Progenitor cell of endocrine pancreas (in vitro differentiated cells): ENCODE measurements around the gene TSKU. TPM values are rescaled to one million over a fixed set of nuclear protein-coding genes. Genes with fewer than 3 reads are reported as not detected.

ENCODE experiments used
- DNase-seq: peaks from one replicate; pipeline ENCODE4 v3.0.0; 2021; ENCODE audit warnings: low spot score; ENCODE audit not compliant: unreplicated experiment
- H3K27ac Mint-ChIP-seq: 2 replicates; pipeline ENCODE4 v1.8.0; 2021; ENCODE audit warnings: mild to moderate bottlenecking, moderate library complexity, mixed read lengths
- H3K27me3 Mint-ChIP-seq: 2 replicates; pipeline ENCODE4 v1.8.0; 2021; ENCODE audit warnings: mixed read lengths
- H3K36me3 Mint-ChIP-seq: 2 replicates; pipeline ENCODE4 v1.8.0; 2022; ENCODE audit warnings: mixed read lengths; ENCODE audit not compliant: insufficient read depth
- H3K4me1 Mint-ChIP-seq: 2 replicates; pipeline ENCODE4 v1.8.0; 2021; ENCODE audit warnings: low read depth, mixed read lengths
- H3K4me3 Mint-ChIP-seq: 2 replicates; pipeline ENCODE4 v1.8.0; 2021; ENCODE audit warnings: low read depth, mild to moderate bottlenecking, moderate library complexity, mixed read lengths
- H3K9me3 Mint-ChIP-seq: 2 replicates; pipeline ENCODE4 v1.8.0; 2021; ENCODE audit warnings: low read depth, mixed read lengths
- CTCF ChIP-seq: fragments of 200-600 bp; sonication (generic); IDR thresholded peaks from one replicate; pipeline ENCODE4 v1.5.0; 2021; ENCODE audit warnings: antibody characterized with exemption, mild to moderate bottlenecking; ENCODE audit not compliant: unreplicated experiment
- total RNA-seq: library from RNA; stranded (reverse); gene quantifications from 2 replicates; pipeline ENCODE4 v1.2.1, GENCODE V29; 2021

The TSKU gene
- total RNA-seq, 1 donor from 2014 or later, result 29.8 TPM

GRCh38 chr11:76763573-76764346, 19.4 kb upstream of the TSKU start:
- Mint-ChIP-seq H3K4me1 (peaks cover 8% of the 10 kb centered on the region), H3K27ac (no peak overlapping the region), H3K36me3 (no peaks in the 10 kb centered on the region), H3K9me3 (no peaks in the 10 kb centered on the region), H3K27me3 (peaks cover 19% of the 10 kb centered on the region), H3K4me3 (no peak overlapping the region)
- no peak for DNase-seq
- no peak for TF ChIP-seq CTCF

- no peak overlapping the region for H3K27ac Mint-ChIP-seq
- no peak overlapping the region for H3K4me3 Mint-ChIP-seq
- no peak for TF ChIP-seq CTCF
- no peak for DNase-seq
- H3K36me3 Mint-ChIP-seq, result no peaks in the 10 kb centered on the region
- no peaks in the 10 kb centered on the region for H3K9me3 Mint-ChIP-seq
- peaks cover 10% of the 10 kb centered on the region for H3K4me1 Mint-ChIP-seq
- H3K27me3 Mint-ChIP-seq, result peaks cover 18% of the 10 kb centered on the region
Observed at GRCh38 chr11:76764941-76765665, 18.1 kb upstream of the TSKU start.

GRCh38 chr11:76765863-76766350, 17.2 kb upstream of the TSKU start:
- Mint-ChIP-seq H3K4me3 (no peak overlapping the region), H3K9me3 (no peaks in the 10 kb centered on the region), H3K4me1 (peaks cover 15% of the 10 kb centered on the region), H3K36me3 (no peaks in the 10 kb centered on the region), H3K27me3 (peaks cover 18% of the 10 kb centered on the region), H3K27ac (no peak overlapping the region)
- DNase-seq, result no peak
- no peak for TF ChIP-seq CTCF

GRCh38 chr11:76766521-76766920, 16.6 kb upstream of the TSKU start:
- H3K27me3 Mint-ChIP-seq, result peaks cover 18% of the 10 kb centered on the region
- peaks cover 19% of the 10 kb centered on the region for H3K4me1 Mint-ChIP-seq
- H3K4me3 Mint-ChIP-seq, result no peak overlapping the region
- DNase-seq, result no peak
- no peak for TF ChIP-seq CTCF
- H3K36me3 Mint-ChIP-seq, result no peaks in the 10 kb centered on the region
- no peaks in the 10 kb centered on the region for H3K9me3 Mint-ChIP-seq
- H3K27ac Mint-ChIP-seq, result no peak overlapping the region

GRCh38 chr11:76767659-76768058, 15.5 kb upstream of the TSKU start:
- DNase-seq, result no peak
- no peak overlapping the region for H3K27ac Mint-ChIP-seq
- peaks cover 18% of the 10 kb centered on the region for H3K27me3 Mint-ChIP-seq
- TF ChIP-seq CTCF, result no peak
- no peaks in the 10 kb centered on the region for H3K9me3 Mint-ChIP-seq
- peaks cover 23% of the 10 kb centered on the region for H3K4me1 Mint-ChIP-seq
- no peak overlapping the region for H3K4me3 Mint-ChIP-seq
- H3K36me3 Mint-ChIP-seq, result no peaks in the 10 kb centered on the region
